Skeletal muscle tissue (tissue), 5 donors: Measurements from ENCODE around the gene RNF115. TPM values are rescaled to one million over a fixed set of nuclear protein-coding genes. Genes with fewer than 3 reads are reported as not detected.

ENCODE experiments used
- H3K27ac ChIP-seq: one replicate; pipeline ENCODE4 v1.7.0; 2013; ENCODE audit warnings: mild to moderate bottlenecking, low read depth, low read length, inconsistent platforms
- H3K27me3 ChIP-seq, 3 donors: one replicate each; pipeline ENCODE4 v1.7.0; 2013; ENCODE audit warnings: low read length in 3 of 3; ENCODE audit not compliant: control insufficient read depth in 3 of 3, insufficient read depth in 3 of 3
- H3K36me3 ChIP-seq, 3 donors: one replicate each; pipeline ENCODE4 v1.7.0; 2013; ENCODE audit warnings: low read length in 3 of 3; ENCODE audit not compliant: control insufficient read depth in 3 of 3, insufficient read depth in 3 of 3
- H3K4me1 ChIP-seq, 3 donors: one replicate each; pipeline ENCODE4 v1.7.0; 2013; ENCODE audit warnings: low read length in 3 of 3, mild to moderate bottlenecking in 3 of 3; ENCODE audit not compliant: control insufficient read depth in 3 of 3, insufficient read depth in 3 of 3
- H3K4me3 ChIP-seq, 3 donors: one replicate each; pipeline ENCODE4 v1.7.0; 2013; ENCODE audit warnings: low read length in 3 of 3
- H3K9ac ChIP-seq, 3 donors: one replicate each; pipeline ENCODE4 v1.7.0; 2013; ENCODE audit warnings: low read length in 3 of 3, mild to moderate bottlenecking in 3 of 3, moderate library complexity in 2 of 3, low read depth in 1 of 3
- H3K9me3 ChIP-seq, 3 donors: one replicate each; pipeline ENCODE4 v1.7.0; 2013; ENCODE audit warnings: low read length in 3 of 3; ENCODE audit not compliant: control insufficient read depth in 3 of 3
- small RNA-seq: library from RNA; depleted of rRNA; stranded (forward); fragments of <200 nt; gene quantifications from one replicate; pipeline ENCODE3, GENCODE V24; 2014
- total RNA-seq: library from RNA; depleted of rRNA; stranded (reverse); fragments of >200 nt; gene quantifications from one replicate; pipeline ENCODE4 v1.2.3, GENCODE V29; 2014
- donor health status: Osteomylitis.

The RNF115 gene
- total RNA-seq, 1 donor from 2014 or later: 13.6 TPM

GRCh38 chr1:145690587-145691558 is 133.0 kb downstream of the RNF115 start:
- no peak overlapping the region for H3K27ac ChIP-seq
- no peak overlapping the region for H3K9ac ChIP-seq
- H3K36me3 ChIP-seq: no peaks in the 10 kb centered on the region
- H3K4me1 ChIP-seq: no peaks in the 10 kb centered on the region
- H3K27me3 ChIP-seq: no peaks in the 10 kb centered on the region
- H3K9me3 ChIP-seq: no peaks in the 10 kb centered on the region
- H3K4me3 ChIP-seq: no peak overlapping the region

- Histone ChIP-seq H3K27me3 (no peaks in the 10 kb centered on the region), H3K36me3 (no peaks in the 10 kb centered on the region), H3K4me1 (no peaks in the 10 kb centered on the region)
Measured at GRCh38 chr1:145689922-145690321, 134.0 kb downstream of the RNF115 start.

GRCh38 chr1:145688924-145689323 is 135.0 kb downstream of the RNF115 start:
- Histone ChIP-seq H3K27me3 (no peaks in the 10 kb centered on the region), H3K36me3 (no peaks in the 10 kb centered on the region), H3K27ac (no peak overlapping the region), H3K9ac (no peak overlapping the region), H3K9me3 (no peaks in the 10 kb centered on the region), H3K4me1 (no peaks in the 10 kb centered on the region), H3K4me3 (no peak overlapping the region)

More at GRCh38 chr1:145689922-145690321, 134.0 kb downstream of the RNF115 start:
- Histone ChIP-seq H3K4me3 (no peak overlapping the region), H3K9ac (no peak overlapping the region), H3K9me3 (no peaks in the 10 kb centered on the region), H3K27ac (no peak overlapping the region)

Small RNA genes lying within 50 kb of the gene (small RNA-seq; reads per million reads assigned to genes)
- gene MIR6736: not detected

Other genes starting within 250 kb of the RNF115 start
- 24.5 TPM for gene GPR89A, start 216.1 kb downstream of the RNF115 start, total RNA-seq
- gene PDZK1, start 116.7 kb downstream of the RNF115 start, total RNA-seq: under 0.01 TPM
- gene CD160, start 104.6 kb downstream of the RNF115 start, total RNA-seq: under 0.01 TPM
- gene POLR3C, start 105 bp upstream of the RNF115 start, total RNA-seq: 22.4 TPM
- gene NUDT17, start 21.5 kb upstream of the RNF115 start, total RNA-seq: 8.9 TPM
- gene PIAS3, start 35.0 kb upstream of the RNF115 start, total RNA-seq: 5.7 TPM
- 1.6 TPM for gene ANKRD35, start 61.8 kb upstream of the RNF115 start, total RNA-seq
- 3.1 TPM for gene ITGA10, start 86.0 kb upstream of the RNF115 start, total RNA-seq
- 26.6 TPM for gene PEX11B, start 94.6 kb upstream of the RNF115 start, total RNA-seq
- 36.5 TPM for gene RBM8A, start 103.4 kb upstream of the RNF115 start, total RNA-seq
- gene LIX1L, start 133.9 kb upstream of the RNF115 start, total RNA-seq: 16.2 TPM
- gene ANKRD34A, start 140.5 kb upstream of the RNF115 start, total RNA-seq: under 0.01 TPM
- gene POLR3GL, start 140.6 kb upstream of the RNF115 start, total RNA-seq: 17.7 TPM
- 536 TPM for gene TXNIP, start 172.5 kb upstream of the RNF115 start, total RNA-seq
- 439 TPM for gene HJV, start 197.6 kb upstream of the RNF115 start, total RNA-seq